A549 (cell line): ENCODE data around the gene PDSS1. TPM values are rescaled to one million over a fixed set of nuclear protein-coding genes. Genes with fewer than 3 reads are reported as not detected.

ENCODE experiments used
- ATAC-seq, 2 experiments: fragments of 200-7000 bp in 1 of 2; fragments of >200 bp in 1 of 2; cut with Nextera tagmentation in 1 of 2; cut with Tn5 transposase in 1 of 2; 3 replicates each; pipeline versions ENCODE4 v1.8.0 to v1.9.1; 2018 to 2020; ENCODE audit warnings: mild to moderate bottlenecking in 1 of 2, moderate library complexity in 1 of 2
- CTCF ChIA-PET: fragments of 300-600 bp; sonication (Branson Sonifier 250); formaldehyde crosslinking; extraction: SDS; loops from one replicate; lab custom pipeline; 2021; ENCODE audit warnings: antibody characterized with exemption, inconsistent platforms; lab: Yijun Ruan, JAX
- POLR2A ChIA-PET: fragments of 350-600 bp; formaldehyde crosslinking; extraction: SDS; loops from one replicate; lab custom pipeline; 2021; ENCODE audit warnings: antibody characterized with exemption, inconsistent platforms; lab: Yijun Ruan, JAX
- DNase-seq, 2 experiments: peaks; one replicate each; pipeline versions ENCODE4 v3.0.0 to v3.0.0-alpha.2; 2011 to 2016; ENCODE audit warnings: low read depth in 1 of 2, low spot score in 1 of 2
- FAIRE-seq: peaks from 2 replicates; lab custom pipeline; 2011; peaks lifted over from hg19 to GRCh38; lab: Jason Lieb, UNC
- H3K27ac ChIP-seq, 2 experiments: fragments of >200 bp; sonication (Bioruptor Twin); formaldehyde crosslinking; 3 replicates each; pipeline ENCODE4 v1.5.1; 2016 to 2017
- H3K4me1 ChIP-seq: fragments of >200 bp; sonication (Bioruptor Twin); formaldehyde crosslinking; 3 replicates; pipeline ENCODE4 v1.6.1; 2016
- H3K4me2 ChIP-seq: fragments of >200 bp; sonication (Bioruptor Twin); formaldehyde crosslinking; 3 replicates; pipeline ENCODE4 v1.6.1; 2016
- H3K4me3 ChIP-seq: fragments of >200 bp; sonication (Bioruptor Twin); formaldehyde crosslinking; 3 replicates; pipeline ENCODE4 v1.5.1; 2016
- H3K9me3 ChIP-seq: fragments of >200 bp; sonication (Bioruptor Twin); formaldehyde crosslinking; 3 replicates; pipeline ENCODE4 v1.6.1; 2016
- ATOH8 ChIP-seq: fragments of 250-450 bp; sonication (Bioruptor Pico); IDR thresholded peaks from 2 replicates; pipeline ENCODE4 v1.5.0; 2020; ENCODE audit warnings: low read depth, mild to moderate bottlenecking, moderate library complexity
- BHLHE40 ChIP-seq: IDR thresholded peaks from 2 replicates; pipeline ENCODE4 v1.6.1; 2012; ENCODE audit warnings: low read depth, low read length, inconsistent platforms
- CBX2 ChIP-seq: fragments of 200-600 bp; sonication (generic); IDR thresholded peaks from 2 replicates; pipeline ENCODE4 v1.6.1; 2016; ENCODE audit warnings: low read depth, mild to moderate bottlenecking, borderline replicate concordance
- CBX8 ChIP-seq: fragments of 200-600 bp; sonication (generic); IDR thresholded peaks from 2 replicates; pipeline ENCODE4 v1.6.1; 2016
- CEBPB ChIP-seq, 2 experiments: fragments of >200 bp in 1 of 2; sonication (Bioruptor Twin) in 1 of 2; formaldehyde crosslinking in 1 of 2; IDR thresholded peaks; 2 replicates each; pipeline ENCODE4 v1.6.1; 2012 to 2016
- EP300 ChIP-seq, 2 experiments: fragments of >200 bp; sonication (Bioruptor Twin); formaldehyde crosslinking; IDR thresholded peaks; 2 replicates in 1 of 2; 3 replicates in 1 of 2; pipeline ENCODE4 v1.6.1; 2016 to 2017
- FOSB ChIP-seq: fragments of 250-450 bp; sonication (Bioruptor Pico); IDR thresholded peaks from 2 replicates; pipeline ENCODE4 v1.5.0; 2020; ENCODE audit warnings: mild to moderate bottlenecking, moderate library complexity
- FOSL2 ChIP-seq, 2 experiments: fragments of 450-650 bp in 1 of 2; fragments of >200 bp in 1 of 2; sonication (Bioruptor Twin) in 1 of 2; formaldehyde crosslinking; IDR thresholded peaks; 2 replicates each; pipeline versions ENCODE4 v1.5.0 to v1.6.1; 2016 to 2020; ENCODE audit warnings: mild to moderate bottlenecking in 1 of 2, moderate library complexity in 1 of 2
- HDAC2 ChIP-seq: fragments of 200-600 bp; sonication (generic); IDR thresholded peaks from 2 replicates; pipeline ENCODE4 v1.6.1; 2016
- HEYL ChIP-seq: fragments of 250-450 bp; sonication (Bioruptor Pico); IDR thresholded peaks from 2 replicates; pipeline ENCODE4 v1.8.0; 2021; ENCODE audit warnings: mild to moderate bottlenecking, moderate library complexity
- JUN ChIP-seq, 2 experiments: fragments of >200 bp; sonication (Bioruptor Twin); formaldehyde crosslinking; IDR thresholded peaks; 2 replicates in 1 of 2; 3 replicates in 1 of 2; pipeline ENCODE4 v1.6.1; 2016 to 2017
- JUNB ChIP-seq: fragments of >200 bp; sonication (Bioruptor Twin); formaldehyde crosslinking; IDR thresholded peaks from 2 replicates; pipeline ENCODE4 v1.6.1; 2016
- KDM1A ChIP-seq: fragments of 200-600 bp; sonication (generic); IDR thresholded peaks from 2 replicates; pipeline ENCODE4 v1.6.1; 2016; ENCODE audit warnings: low read depth, mild to moderate bottlenecking
- MAX ChIP-seq: IDR thresholded peaks from 2 replicates; pipeline ENCODE4 v1.6.1; 2012
- MYC ChIP-seq: IDR thresholded peaks from 2 replicates; pipeline ENCODE4 v1.6.1; 2012; ENCODE audit warnings: mild to moderate bottlenecking, inconsistent platforms, low read length, improper control_type of control experiment, borderline replicate concordance
- NR3C1 ChIP-seq: fragments of >200 bp; sonication (Bioruptor Twin); formaldehyde crosslinking; IDR thresholded peaks from 3 replicates; pipeline ENCODE4 v1.6.1; 2017
- PBX3 ChIP-seq: IDR thresholded peaks from 2 replicates; pipeline ENCODE4 v1.6.1; 2012
- PHF8 ChIP-seq: fragments of 200-600 bp; sonication (generic); IDR thresholded peaks from 2 replicates; pipeline ENCODE4 v1.6.1; 2016; ENCODE audit warnings: low read depth, mild to moderate bottlenecking, antibody characterized with exemption, moderate library complexity, borderline replicate concordance
- POLR2A ChIP-seq: IDR thresholded peaks from 2 replicates; pipeline ENCODE4 v1.6.1; 2012; ENCODE audit warnings: mild to moderate bottlenecking, low read length
- POLR2AphosphoS2 ChIP-seq: conservative IDR thresholded peaks from 2 replicates; pipeline ENCODE4 v1.6.1; 2012; ENCODE audit warnings: low read length, improper control_type of control experiment, inconsistent platforms
- RAD21 ChIP-seq, 2 experiments: fragments of >200 bp in 1 of 2; sonication (Bioruptor Twin) in 1 of 2; formaldehyde crosslinking in 1 of 2; IDR thresholded peaks in 1 of 2; conservative IDR thresholded peaks in 1 of 2; 2 replicates in 1 of 2; 3 replicates in 1 of 2; pipeline ENCODE4 v1.6.1; 2012 to 2018; ENCODE audit warnings: inconsistent platforms in 1 of 2
- RARB ChIP-seq: fragments of 250-450 bp; sonication (Bioruptor Pico); IDR thresholded peaks from 2 replicates; pipeline ENCODE4 v1.8.0; 2021; ENCODE audit warnings: mild to moderate bottlenecking, moderate library complexity
- RFX5 ChIP-seq: fragments of 450-650 bp; IDR thresholded peaks from 2 replicates; pipeline ENCODE4 v1.7.1; 2014; ENCODE audit warnings: antibody characterized with exemption, mild to moderate bottlenecking, moderate library complexity
- RNF2 ChIP-seq: fragments of 200-600 bp; sonication (generic); IDR thresholded peaks from 2 replicates; pipeline ENCODE4 v1.6.1; 2016; ENCODE audit warnings: low read depth, mild to moderate bottlenecking, antibody characterized with exemption, moderate library complexity, borderline replicate concordance
- SMC3 ChIP-seq: fragments of >200 bp; sonication (Bioruptor Twin); formaldehyde crosslinking; IDR thresholded peaks from 3 replicates; pipeline ENCODE4 v1.6.1; 2018; ENCODE audit warnings: inconsistent platforms
- ZC3H11A ChIP-seq: fragments of 450-650 bp; IDR thresholded peaks from 2 replicates; pipeline ENCODE4 v1.6.1; 2014; ENCODE audit warnings: antibody characterized with exemption, mild to moderate bottlenecking
- ZFP36 ChIP-seq: fragments of 450-650 bp; IDR thresholded peaks from 2 replicates; pipeline ENCODE4 v1.6.1; 2014; ENCODE audit warnings: borderline replicate concordance; ENCODE audit not compliant: partially characterized antibody
- WGBS: methylation state at CpG from one replicate; pipeline ENCODE4 v1.1.6; 2017; ENCODE audit errors: missing lambda C conversion rate; 5-methylcytosine and 5-hydroxymethylcytosine counted together
- polyA plus RNA-seq, 4 experiments: library from polyadenylated mRNA; depleted of rRNA in 3 of 4; stranded (reverse); fragments of >200 nt; fragmentation: RNase III in 1 of 4; extraction: RNeasy Plus Mini Kit Qiagen cat#74134 plus additional on column Dnase treatment in 1 of 4; gene quantifications; 2 replicates in 3 of 4; 3 replicates in 1 of 4; pipeline ENCODE4 v1.2.3, GENCODE V29; 2011 to 2017
- TF ChIP-seq, protein P1 (sequence below): fragments of 150-350 bp; IDR thresholded peaks from 2 replicates; pipeline ENCODE4 v1.6.1; 2014; ENCODE audit warnings: low read depth, mild to moderate bottlenecking, low read length

PDSS1 gene
- polyA plus RNA-seq, 2 of the 4 experiments (the other 2 are of a cell fraction): 14.9 to 24.8 TPM

DNA sequence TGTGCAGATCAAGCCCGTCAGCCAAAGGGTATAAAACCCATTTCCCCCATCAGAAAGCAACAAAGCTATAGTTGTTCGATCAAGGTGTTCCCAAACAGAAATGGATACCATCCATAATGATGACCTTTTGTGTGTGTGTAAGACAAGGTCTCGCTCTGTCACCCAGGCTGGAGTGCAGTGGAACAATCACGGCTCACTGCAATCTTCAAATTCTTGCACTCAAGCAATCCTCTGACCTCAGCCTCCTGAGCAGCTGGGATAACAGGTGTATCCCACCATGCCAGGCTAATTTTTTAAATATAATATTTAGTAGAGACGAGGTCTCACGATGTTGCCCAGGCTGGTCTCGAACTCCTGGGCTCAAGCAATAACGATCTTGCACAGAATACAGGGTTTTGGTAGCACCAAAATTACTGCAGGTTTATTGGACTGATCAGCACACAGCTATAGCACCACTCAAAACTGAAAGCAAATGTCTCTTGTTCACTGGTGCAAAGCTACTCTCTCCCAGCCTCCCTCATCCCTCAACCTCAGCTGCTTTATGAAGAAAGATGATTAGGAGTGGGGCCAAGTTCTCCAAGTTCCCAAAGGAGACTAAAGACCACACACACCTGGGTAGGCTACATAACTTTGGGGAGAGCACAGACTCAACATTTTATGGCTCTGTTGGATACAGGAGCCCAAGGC lies 82.7 kb downstream of the PDSS1 start:
- Histone ChIP-seq H3K27ac (peak overlapping the region in 1 of 2 experiments; percentile 85; a peak in 3 of 6 replicates), H3K9me3 (no peaks in the 10 kb centered on the region), H3K4me3 (no peak overlapping the region), H3K4me1 (peaks cover 33% of the 10 kb centered on the region), H3K4me2 (peak overlapping the region; percentile 59; the same call in 2 of the 3 replicates)
- FAIRE-seq (no peak), ATAC-seq (no peak), DNase-seq (no peak)
- 93% methylated on average over 8 of the region's 8 CpGs for WGBS
- CTCF ChIA-PET: interaction anchor here (0.9 to 1.7 kb wide), 7 partner anchors 9 to 580 kb away, joined by 3 to 6 read pairs (median 3); partner anchors contain the start of gene ABI1
- TF ChIP-seq HEYL (CRISPR knock-in tag): no peak
- no peak for TF ChIP-seq RNF2
- TF ChIP-seq RFX5: no peak
- TF ChIP-seq POLR2AphosphoS2: no peak
- TF ChIP-seq CEBPB (IDR thresholded peaks at IDR 0.05): no peak
- no peak for TF ChIP-seq BHLHE40
- no peak for TF ChIP-seq EP300 (IDR thresholded peaks at IDR 0.05)
- no peak for TF ChIP-seq ZC3H11A
- no peak for TF ChIP-seq RAD21 (conservative IDR thresholded peaks at IDR 0.05 in 1 of 2, IDR thresholded peaks at IDR 0.05 in 1 of 2)
- no peak for TF ChIP-seq CBX8
- TF ChIP-seq NR3C1: no peak
- TF ChIP-seq PBX3: no peak
- TF ChIP-seq FOSB (CRISPR knock-in tag): no peak
- TF ChIP-seq, protein P1, sequence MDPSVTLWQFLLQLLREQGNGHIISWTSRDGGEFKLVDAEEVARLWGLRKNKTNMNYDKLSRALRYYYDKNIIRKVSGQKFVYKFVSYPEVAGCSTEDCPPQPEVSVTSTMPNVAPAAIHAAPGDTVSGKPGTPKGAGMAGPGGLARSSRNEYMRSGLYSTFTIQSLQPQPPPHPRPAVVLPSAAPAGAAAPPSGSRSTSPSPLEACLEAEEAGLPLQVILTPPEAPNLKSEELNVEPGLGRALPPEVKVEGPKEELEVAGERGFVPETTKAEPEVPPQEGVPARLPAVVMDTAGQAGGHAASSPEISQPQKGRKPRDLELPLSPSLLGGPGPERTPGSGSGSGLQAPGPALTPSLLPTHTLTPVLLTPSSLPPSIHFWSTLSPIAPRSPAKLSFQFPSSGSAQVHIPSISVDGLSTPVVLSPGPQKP: no peak
- no peak for TF ChIP-seq POLR2A
- no peak for TF ChIP-seq CBX2
- no peak for TF ChIP-seq MYC
- no peak for TF ChIP-seq JUN (IDR thresholded peaks at IDR 0.05)
- no peak for TF ChIP-seq KDM1A
- no peak for TF ChIP-seq PHF8
- POLR2A ChIA-PET: no interaction called here

DNA sequence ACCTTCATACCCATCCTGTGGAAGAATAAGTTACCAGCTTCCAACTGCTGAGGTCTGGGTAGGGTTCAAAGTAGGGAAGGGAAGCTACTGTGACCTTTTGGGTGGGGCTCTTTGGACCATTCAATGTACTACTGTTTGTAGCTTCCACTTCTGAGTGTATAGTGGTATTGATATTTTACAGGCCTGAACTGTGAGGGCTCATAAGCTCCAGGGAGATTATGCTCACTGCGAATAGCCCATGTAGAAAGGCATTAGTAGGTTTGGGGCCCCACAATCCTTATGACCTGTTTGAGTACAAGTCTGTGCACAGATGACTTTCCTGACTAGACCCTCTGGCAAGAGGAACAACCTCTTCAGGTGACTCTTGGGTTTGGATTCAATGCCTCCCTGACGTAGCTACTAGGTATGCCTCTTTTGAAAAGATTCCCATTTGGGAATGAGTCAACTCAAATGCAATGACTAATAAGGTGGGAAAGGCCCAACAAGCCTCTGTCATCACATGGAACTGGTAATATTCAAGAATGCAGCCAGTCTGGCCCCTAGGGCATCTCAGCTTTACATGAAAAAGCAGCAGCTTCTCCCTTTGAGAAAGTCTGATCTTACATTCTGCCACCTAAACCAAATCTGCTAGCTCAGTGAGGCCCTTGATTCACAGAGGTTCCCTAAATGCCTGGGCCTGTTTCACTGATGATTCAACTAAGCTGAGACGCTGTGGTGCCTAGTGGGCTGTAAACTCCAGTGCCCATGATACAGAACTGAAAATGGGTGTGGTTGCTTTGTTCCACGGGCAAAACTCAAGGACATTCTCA lies 83.5 kb downstream of the PDSS1 start:
- no peak overlapping the region for H3K4me3 ChIP-seq
- H3K4me1 ChIP-seq: peaks cover 31% of the 10 kb centered on the region
- ChIA-PET POLR2A (interaction anchor here (1.1 kb wide), 1 partner anchor 84 kb away, joined by 3 read pairs; no protein-coding TSS in a partner anchor), CTCF (interaction anchor here (0.9 to 1.7 kb wide), 7 partner anchors 10 to 579 kb away, joined by 3 to 6 read pairs (median 3); partner anchors contain the start of gene ABI1)
- TF ChIP-seq RARB (CRISPR knock-in tag) (no peak), FOSL2 (IDR thresholded peaks at IDR 0.05) (peak; percentile 54), FOSL2 (CRISPR knock-in tag; IDR thresholded peaks at IDR 0.05) (peak; percentile 86), ZFP36 (no peak), SMC3 (peak; percentile 7; the same call in 1 of the 3 replicates), CEBPB (IDR thresholded peaks at IDR 0.05) (peak in 1 of 2 experiments; percentile 35; a peak in 1 of 4 replicates), MAX (0 out of 2 replicates have a peak, but pooled peaks have one; percentile 32), JUN (IDR thresholded peaks at IDR 0.05) (0 out of 5 replicates have a peak, but pooled peaks of 1 of the 2 experiments have one; percentile 21), HDAC2 (no peak), MYC (no peak), JUNB (peak; percentile 74), CBX8 (no peak), EP300 (IDR thresholded peaks at IDR 0.05) (peak in 1 of 2 experiments; percentile 15; a peak in 1 of 5 replicates), BHLHE40 (no peak), RAD21 (conservative IDR thresholded peaks at IDR 0.05 in 1 of 2, IDR thresholded peaks at IDR 0.05 in 1 of 2) (no peak), ATOH8 (CRISPR knock-in tag) (no peak)
- H3K9me3 ChIP-seq: no peaks in the 10 kb centered on the region
- H3K4me2 ChIP-seq: peak overlapping the region; percentile 59
- peak overlapping the region; percentile 47 to 85 for H3K27ac ChIP-seq
- DNase-seq: peak; percentile 65 to 80
- peak; percentile 90 to 96 for ATAC-seq
- peak; percentile 77 for FAIRE-seq
- WGBS: 27% methylated on average over 4 of the region's 4 CpGs
